ENCODE data around the gene SLC25A48. TPM values are rescaled to one million over a fixed set of nuclear protein-coding genes. Genes with fewer than 3 reads are reported as not detected.

SLC25A48 gene
- total RNA-seq, 1 experiment from 2014 or later: 1.6 TPM

DNA sequence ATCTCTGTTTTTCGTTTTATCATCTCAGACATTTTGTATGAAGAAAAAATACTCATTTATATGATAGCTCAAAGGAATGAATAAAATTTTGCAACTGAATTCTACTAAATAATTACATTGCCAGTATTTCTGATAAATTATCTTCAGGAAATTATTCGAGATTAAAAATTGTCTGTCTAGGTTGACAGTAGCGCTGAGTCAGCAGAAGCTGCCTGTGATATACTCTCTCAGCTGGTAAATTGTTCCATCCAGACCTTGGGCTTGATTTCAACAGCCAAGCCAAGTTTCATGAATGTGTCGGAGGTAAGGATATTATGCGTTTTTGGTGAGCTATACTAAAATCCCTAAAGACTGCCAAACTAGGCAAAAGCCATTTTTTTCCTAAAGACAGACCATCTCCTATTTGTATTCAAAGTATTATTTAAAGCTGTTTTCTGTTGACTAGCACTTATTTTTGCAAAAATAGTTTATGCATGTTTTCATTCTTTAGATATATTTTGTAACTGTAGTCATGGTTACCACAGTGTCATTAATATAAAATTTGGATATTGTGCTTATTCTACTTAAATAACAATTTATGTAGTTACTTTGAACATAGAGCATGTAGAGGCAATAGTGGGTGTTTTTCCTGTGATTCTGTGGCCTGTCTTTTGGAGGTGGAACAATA, 102.9 kb downstream of the SLC25A48 start:
- Histone ChIP-seq H3K27me3 (replicated peaks; ENCODE audit: control insufficient read depth, insufficient read depth, low read length) (no peaks in the 10 kb centered on the region), H3K9me3 (no peaks in the 10 kb centered on the region), H3K36me3 (ENCODE audit: control insufficient read depth, insufficient read depth, low read length) (no peaks in the 10 kb centered on the region), H3K4me3 (ENCODE audit: low read depth, low read length) (no peak overlapping the region), H3K4me1 (no peaks in the 10 kb centered on the region; the same call in 1 of the 2 replicates)
- POLR2A ChIA-PET: interaction anchor here (0.7 kb wide), 1 partner anchor 256 kb away, joined by 3 read pairs; the partner anchor contains the start of gene SMIM32
- H3K27ac Mint-ChIP-seq (ENCODE audit: unreplicated experiment): no peak overlapping the region
- peaks cover 4% of the 10 kb centered on the region for H3K27me3 Mint-ChIP-seq (ENCODE audit: insufficient read depth, unreplicated experiment)
- CTCF ChIA-PET: no interaction called here
- TF ChIP-seq, protein P1, sequence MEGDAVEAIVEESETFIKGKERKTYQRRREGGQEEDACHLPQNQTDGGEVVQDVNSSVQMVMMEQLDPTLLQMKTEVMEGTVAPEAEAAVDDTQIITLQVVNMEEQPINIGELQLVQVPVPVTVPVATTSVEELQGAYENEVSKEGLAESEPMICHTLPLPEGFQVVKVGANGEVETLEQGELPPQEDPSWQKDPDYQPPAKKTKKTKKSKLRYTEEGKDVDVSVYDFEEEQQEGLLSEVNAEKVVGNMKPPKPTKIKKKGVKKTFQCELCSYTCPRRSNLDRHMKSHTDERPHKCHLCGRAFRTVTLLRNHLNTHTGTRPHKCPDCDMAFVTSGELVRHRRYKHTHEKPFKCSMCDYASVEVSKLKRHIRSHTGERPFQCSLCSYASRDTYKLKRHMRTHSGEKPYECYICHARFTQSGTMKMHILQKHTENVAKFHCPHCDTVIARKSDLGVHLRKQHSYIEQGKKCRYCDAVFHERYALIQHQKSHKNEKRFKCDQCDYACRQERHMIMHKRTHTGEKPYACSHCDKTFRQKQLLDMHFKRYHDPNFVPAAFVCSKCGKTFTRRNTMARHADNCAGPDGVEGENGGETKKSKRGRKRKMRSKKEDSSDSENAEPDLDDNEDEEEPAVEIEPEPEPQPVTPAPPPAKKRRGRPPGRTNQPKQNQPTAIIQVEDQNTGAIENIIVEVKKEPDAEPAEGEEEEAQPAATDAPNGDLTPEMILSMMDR (IDR thresholded peaks at IDR 0.05; ENCODE audit: insufficient read depth in 1 of 2, low read depth in 1 of 2, low read length in 1 of 2, severe bottlenecking in 1 of 2, unreplicated experiment in 1 of 2): no peak
- no peaks in the 10 kb centered on the region for H3K36me3 Mint-ChIP-seq (ENCODE audit: insufficient read depth, unreplicated experiment)
- no peaks in the 10 kb centered on the region for H3K9me3 Mint-ChIP-seq (ENCODE audit: unreplicated experiment)
- intact Hi-C loops (cut with micrococcal nuclease; ENCODE audit: unreplicated experiment): no loop called here
- no peaks in the 10 kb centered on the region for H3K4me1 Mint-ChIP-seq (ENCODE audit: low read depth, unreplicated experiment)
- no peak overlapping the region for H3K4me3 Mint-ChIP-seq (ENCODE audit: unreplicated experiment)
- no TSS peak for BruUV-seq (replicated peaks)
- no peak for DNase-seq

Small RNA genes lying within 50 kb of the gene (microRNA-seq; reads per million reads assigned to microRNA genes)
- not detected for gene MIR5692C1

Other genes starting within 250 kb of the SLC25A48 start
- gene IL9, start 61.2 kb downstream of the SLC25A48 start, total RNA-seq (2022): 0.79 TPM in 1 of 2 replicates, not detected in the other
- 0.51 and 0.70 TPM in 2 replicates for gene LECT2, start 120.3 kb downstream of the SLC25A48 start, total RNA-seq (2022)
- gene TGFBI, start 194.3 kb downstream of the SLC25A48 start, total RNA-seq (2022): 131 and 142 TPM in 2 replicates